GM12878 (cell line): ENCODE measurements around the gene HORMAD2. TPM values are rescaled to one million over a fixed set of nuclear protein-coding genes. Genes with fewer than 3 reads are reported as not detected.

Source experiments
- ATAC-seq: fragments of 200-7000 bp; cut with Tn5 transposase; 3 replicates; pipeline ENCODE4 v1.9.1; 2020; ENCODE audit warnings: mild to moderate bottlenecking, moderate library complexity
- BruUV-seq: library from RNA; stranded (reverse); fragments of 400-500 nt; replicated peaks from 2 replicates; lab custom pipeline; 2021; lab: Mats Ljungman, UMichigan
- CTCF ChIA-PET: fragments of 300-600 bp; sonication (Branson Sonifier 250); formaldehyde crosslinking; extraction: SDS; loops from one replicate; lab custom pipeline; 2021; ENCODE audit warnings: inconsistent platforms; lab: Yijun Ruan, JAX
- POLR2A ChIA-PET: fragments of 350-600 bp; formaldehyde crosslinking; extraction: SDS; loops from one replicate; lab custom pipeline; 2021; ENCODE audit warnings: inconsistent platforms; lab: Charles Lee
- RAD21 ChIA-PET: fragments of 300-600 bp; sonication (Branson Sonifier 250); formaldehyde crosslinking; loops from one replicate; lab custom pipeline; 2023; ENCODE audit warnings: antibody characterized with exemption; ENCODE audit not compliant: unreplicated experiment; lab: Charles Lee
- SMC1A ChIA-PET: fragments of 300-600 bp; sonication (Branson Sonifier 250); formaldehyde crosslinking; loops from one replicate; lab custom pipeline; 2023; ENCODE audit not compliant: unreplicated experiment, uncharacterized antibody; lab: Charles Lee
- DNase-seq: peaks from one replicate; pipeline ENCODE4 v3.0.0-alpha.2; 2011; ENCODE audit warnings: low read depth, low spot score
- FAIRE-seq: peaks from 3 replicates; lab custom pipeline; 2011; peaks lifted over from hg19 to GRCh38; lab: Jason Lieb, UNC
- H2AFZ ChIP-seq: 2 replicates; pipeline ENCODE4 v1.6.0; 2011; ENCODE audit warnings: low read depth, low read length, control low read depth; ENCODE audit not compliant: control insufficient read depth
- H3K27ac ChIP-seq: 2 replicates; pipeline ENCODE4 v1.5.1; 2011; ENCODE audit warnings: control low read depth; ENCODE audit not compliant: control insufficient read depth, insufficient read depth
- H3K27me3 ChIP-seq, 2 experiments: replicated peaks in 1 of 2; 2 replicates each; pipeline versions ENCODE4 v1.6.0 to v1.6.1; 2011; ENCODE audit warnings: low read length in 1 of 2; ENCODE audit not compliant: control insufficient read depth in 2 of 2, insufficient read depth in 2 of 2
- H3K36me3 ChIP-seq, 2 experiments: 2 replicates each; pipeline ENCODE4 v1.5.1; 2011; ENCODE audit warnings: low read length in 1 of 2; ENCODE audit not compliant: control insufficient read depth in 2 of 2, insufficient read depth in 2 of 2
- H3K4me1 ChIP-seq: 2 replicates; pipeline ENCODE4 v1.6.1; 2011; ENCODE audit warnings: mild to moderate bottlenecking, low read length, moderate library complexity, mixed read lengths; ENCODE audit not compliant: control insufficient read depth, insufficient read depth
- H3K4me2 ChIP-seq: 2 replicates; pipeline ENCODE4 v1.6.0; 2011; ENCODE audit warnings: control low read depth; ENCODE audit not compliant: control insufficient read depth, insufficient read depth
- H3K4me3 ChIP-seq: fragments of 200-600 bp; sonication (generic); 2 replicates; pipeline ENCODE4 v1.5.1; 2016
- H3K79me2 ChIP-seq: 2 replicates; pipeline ENCODE4 v1.6.0; 2011; ENCODE audit warnings: low read length; ENCODE audit not compliant: control insufficient read depth, insufficient read depth
- H3K9ac ChIP-seq: 2 replicates; pipeline ENCODE4 v1.8.0; 2011; ENCODE audit warnings: low read length, control low read depth, mixed read lengths; ENCODE audit not compliant: control insufficient read depth, insufficient read depth
- H3K9me3 ChIP-seq: replicated peaks from 3 replicates; pipeline ENCODE4 v1.5.1; 2011; ENCODE audit warnings: mild to moderate bottlenecking, low read length; ENCODE audit not compliant: control insufficient read depth, insufficient read depth
- H4K20me1 ChIP-seq: 2 replicates; pipeline ENCODE4 v1.6.0; 2011; ENCODE audit not compliant: control insufficient read depth, insufficient read depth
- ATF3 ChIP-seq: IDR thresholded peaks from 2 replicates; pipeline ENCODE4 v1.6.1; 2011; ENCODE audit warnings: low read depth, mild to moderate bottlenecking, low read length, moderate library complexity, borderline replicate concordance; ENCODE audit errors: extremely low read depth
- BCL3 ChIP-seq: IDR thresholded peaks from 2 replicates; pipeline ENCODE4 v1.6.1; 2011; ENCODE audit warnings: borderline replicate concordance, low read depth, mild to moderate bottlenecking, moderate library complexity, low read length; ENCODE audit not compliant: insufficient read depth, poor library complexity, severe bottlenecking
- IRF3 ChIP-seq: fragments of 450-650 bp; IDR thresholded peaks from 2 replicates; pipeline ENCODE4 v1.6.1; 2014; ENCODE audit warnings: mild to moderate bottlenecking
- MAX ChIP-seq: IDR thresholded peaks from 2 replicates; pipeline ENCODE4 v1.6.1; 2012; ENCODE audit warnings: low read depth, low read length, improper control_type of control experiment
- MEF2A ChIP-seq: IDR thresholded peaks from 2 replicates; pipeline ENCODE4 v1.6.1; 2011; ENCODE audit warnings: low read depth, mild to moderate bottlenecking, low read length, moderate library complexity; ENCODE audit not compliant: insufficient read depth
- MYB ChIP-seq: fragments of 150-350 bp; IDR thresholded peaks from 2 replicates; pipeline ENCODE4 v1.6.1; 2014; ENCODE audit warnings: mild to moderate bottlenecking, low read depth, low read length, borderline replicate concordance
- NR2C1 ChIP-seq: fragments of 450-650 bp; IDR thresholded peaks from 2 replicates; pipeline ENCODE4 v1.6.1; 2017; ENCODE audit warnings: antibody characterized with exemption, mild to moderate bottlenecking, moderate library complexity
- TARDBP ChIP-seq: IDR thresholded peaks from 2 replicates; pipeline ENCODE4 v1.6.1; 2016; ENCODE audit warnings: borderline replicate concordance
- ZSCAN29 ChIP-seq: fragments of 450-650 bp; IDR thresholded peaks from 2 replicates; pipeline ENCODE4 v1.6.1; 2017; ENCODE audit warnings: mild to moderate bottlenecking, moderate library complexity
- WGBS: methylation state at CpG from one replicate; pipeline ENCODE4 v1.1.6; 2016; ENCODE audit warnings: low lambda C conversion rate; ENCODE audit not compliant: insufficient replicate concordance, insufficient coverage; ENCODE audit errors: missing lambda C conversion rate; 5-methylcytosine and 5-hydroxymethylcytosine counted together
- in situ Hi-C: fragments of 300-500 bp; cut with MboI; formaldehyde crosslinking; loops from 9 replicates; pipeline ENCODE4 v1.14.3; 2018; ENCODE audit warnings: mixed read lengths
- intact Hi-C: fragments of 100-400 bp; cut with micrococcal nuclease; formaldehyde crosslinking; loops from one replicate; pipeline ENCODE4 v1.14.2; 2022; ENCODE audit not compliant: unreplicated experiment
- polyA plus RNA-seq, 11 experiments: library from polyadenylated mRNA; depleted of rRNA in 4 of 11; unstranded in 6 of 11; stranded (reverse) in 5 of 11; fragments of >200 nt; fragmentation: Nextera tagmentation in 4 of 11; fragmentation: Illumina TruSeq in 1 of 11; extraction: Ambion mirVana in 4 of 11; extraction: Trizol in 1 of 11; gene quantifications; 1 replicate in 1 of 11; 2 replicates in 10 of 11; pipeline versions ENCODE4 v1.2.1 to v1.2.3, GENCODE V29; 2011 to 2016; ENCODE audit warnings: inconsistent platforms in 2 of 11, missing spikeins in 2 of 11, low read depth in 1 of 11
- total RNA-seq, 4 experiments: library from RNA; depleted of rRNA in 3 of 4; stranded (reverse); fragments of >200 nt in 3 of 4; fragmentation: Illumina TruSeq in 1 of 4; extraction: Trizol in 1 of 4; gene quantifications; 2 replicates each; pipeline versions ENCODE4 v1.2.1 to v1.2.3, GENCODE V29; 2013 to 2021

HORMAD2 gene
- total and polyA plus RNA-seq, 10 of the 15 experiments (the other 5 are each of a cell fraction or from before 2014, with no cell fraction given): 0.07 to 0.13 TPM; not detected in 8

GRCh38 chr22:30123463-30123862 is 43.2 kb downstream of the HORMAD2 start:
- Histone ChIP-seq H3K27ac (no peak overlapping the region), H3K27me3 (no peaks in the 10 kb centered on the region), H3K36me3 (no peaks in the 10 kb centered on the region), H3K4me3 (no peak overlapping the region)
- FAIRE-seq: no peak
- RAD21 ChIA-PET: no interaction called here
- no peak for TF ChIP-seq MEF2A
- no peak for TF ChIP-seq TARDBP
- no peak for TF ChIP-seq ZSCAN29
- TF ChIP-seq IRF3: no peak
- TF ChIP-seq ATF3: no peak
- no peak for TF ChIP-seq MAX
- TF ChIP-seq NR2C1: no peak
- no peak for TF ChIP-seq BCL3
- TF ChIP-seq MYB: no peak
- TF ChIP-seq, all 136 proteins: peak for 0
- POLR2A ChIA-PET: no interaction called here
- CTCF ChIA-PET: interaction anchor here (0.7 to 7.6 kb wide), 3 partner anchors 15 to 20 kb away, joined by 3 to 59 read pairs (median 4); no protein-coding TSS in a partner anchor
- BruUV-seq: no TSS peak
- SMC1A ChIA-PET: interaction anchor here (0.8 to 1.4 kb wide), 2 partner anchors 62 to 81 kb away, joined by 3 to 4 read pairs; no protein-coding TSS in a partner anchor
- no peak overlapping the region for H2AFZ ChIP-seq
- no peak overlapping the region for H3K9ac ChIP-seq
- H3K9me3 ChIP-seq: no peaks in the 10 kb centered on the region
- no peaks in the 10 kb centered on the region for H4K20me1 ChIP-seq
- DNase-seq (no peak), ATAC-seq (no peak)
- intact Hi-C loops (no loop called here), in situ Hi-C loops (no loop called here)
- H3K79me2 ChIP-seq: no peaks in the 10 kb centered on the region
- no peaks in the 10 kb centered on the region for H3K4me1 ChIP-seq
- H3K4me2 ChIP-seq: no peak overlapping the region
- 24% methylated on average over 1 of the region's 1 CpG for WGBS
